HG02885 (cell line): ENCODE results near the gene MAP2K2.
"Not testable (repeated sequence)": the region's sequence is repeated elsewhere in the genome, so short reads cannot be mapped to it uniquely, and the experiment has no call there.

Experiments used
- ATAC-seq: cut with Tn5 transposase; IDR thresholded peaks from one replicate; pipeline ENCODE4 v1.9.1; 2021; ENCODE audit warnings: mild to moderate bottlenecking; ENCODE audit not compliant: unreplicated experiment, poor library complexity

MAP2K2 gene

DNA sequence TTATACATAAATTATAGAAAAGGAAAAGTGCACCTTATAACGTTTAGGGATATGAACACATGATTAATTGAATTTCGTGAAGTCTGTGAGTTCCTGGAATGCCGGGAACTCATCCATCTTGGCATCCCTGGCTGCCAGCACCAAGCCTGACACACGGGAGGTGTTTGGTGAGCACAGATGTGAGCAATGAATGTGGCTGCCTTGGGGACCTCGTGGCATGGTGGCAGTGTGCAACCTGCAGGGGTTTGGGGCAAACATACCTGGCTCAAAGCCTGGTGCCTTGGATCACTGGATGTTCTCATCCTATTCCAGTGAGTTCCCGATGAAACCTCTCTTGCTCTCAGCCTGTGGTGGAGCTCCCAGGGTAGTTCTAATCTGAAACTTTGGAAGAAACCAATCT is 10.4 kb upstream of the MAP2K2 start:
- no peak for ATAC-seq

DNA sequence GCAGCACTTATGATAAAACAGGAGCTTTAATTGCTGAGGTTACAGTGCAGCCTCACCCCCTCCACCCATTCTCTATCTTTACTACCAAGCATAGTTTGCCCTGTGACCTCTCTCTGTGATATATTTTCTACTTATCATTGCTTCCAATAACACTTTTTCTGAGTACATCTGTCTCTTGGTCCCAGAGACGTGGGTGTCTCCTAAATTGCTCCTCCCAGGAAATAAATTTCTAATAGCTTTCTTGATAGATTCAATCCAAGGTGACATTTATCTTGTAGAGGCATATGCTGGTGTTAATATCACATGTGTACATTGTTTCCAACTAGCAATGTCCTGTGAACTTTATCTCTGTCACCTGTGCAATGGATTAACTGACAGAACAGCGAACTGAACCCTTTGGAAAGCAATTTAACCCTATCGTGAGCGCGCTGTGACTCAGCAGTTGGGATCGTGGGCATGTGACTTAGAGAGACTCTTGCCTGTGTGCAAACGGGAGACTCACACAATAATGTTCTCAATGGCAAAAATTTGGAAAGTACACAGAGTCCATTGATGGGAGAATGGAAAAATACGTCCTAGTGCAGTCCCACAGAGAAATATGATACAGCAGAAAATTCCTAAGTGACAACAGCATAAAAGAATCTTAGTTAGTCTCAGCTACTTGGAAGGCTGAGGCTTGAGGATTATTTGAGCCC is 7.0 kb upstream of the MAP2K2 start:
- ATAC-seq: no peak

DNA sequence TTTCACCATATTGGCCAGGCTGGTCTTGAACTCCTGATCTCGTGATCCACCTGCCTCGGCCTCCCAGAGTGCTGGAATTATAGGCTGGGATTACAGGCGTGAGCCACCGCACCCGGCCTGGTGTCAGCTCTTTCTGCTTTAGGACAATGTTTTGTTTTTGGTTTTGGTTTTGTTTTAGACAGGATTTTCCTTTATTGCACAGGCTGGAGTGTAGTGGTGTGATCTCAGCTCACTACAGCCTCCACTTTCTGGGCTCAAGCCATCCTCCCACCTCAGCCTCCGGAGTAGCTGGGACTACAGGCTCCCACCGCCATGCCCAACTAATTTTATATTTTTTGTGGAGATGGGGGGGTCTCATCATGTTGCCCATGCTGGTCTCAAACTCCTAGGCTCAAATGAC is 5.1 kb upstream of the MAP2K2 start:
- ATAC-seq: not testable (repeated sequence)

DNA sequence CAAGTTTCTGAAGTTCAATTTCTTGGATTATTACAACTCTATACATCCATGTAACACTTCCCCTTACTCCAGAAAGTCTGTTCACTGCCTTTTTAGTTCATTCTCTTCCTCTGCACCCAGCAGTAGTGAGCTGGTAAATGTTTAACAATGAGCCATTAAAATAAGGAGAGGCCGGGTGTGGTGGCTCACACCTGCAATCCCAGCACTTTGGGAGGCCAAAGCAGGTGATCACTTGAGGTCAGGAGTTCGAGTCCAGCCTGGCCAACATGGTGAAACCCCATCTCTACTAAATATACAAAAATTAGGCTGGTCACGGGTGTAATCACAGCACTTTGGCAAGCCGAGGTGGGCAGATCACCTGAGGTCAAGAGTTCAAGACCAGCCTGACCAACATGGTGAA is 3.4 kb upstream of the MAP2K2 start:
- not testable (repeated sequence) for ATAC-seq

DNA sequence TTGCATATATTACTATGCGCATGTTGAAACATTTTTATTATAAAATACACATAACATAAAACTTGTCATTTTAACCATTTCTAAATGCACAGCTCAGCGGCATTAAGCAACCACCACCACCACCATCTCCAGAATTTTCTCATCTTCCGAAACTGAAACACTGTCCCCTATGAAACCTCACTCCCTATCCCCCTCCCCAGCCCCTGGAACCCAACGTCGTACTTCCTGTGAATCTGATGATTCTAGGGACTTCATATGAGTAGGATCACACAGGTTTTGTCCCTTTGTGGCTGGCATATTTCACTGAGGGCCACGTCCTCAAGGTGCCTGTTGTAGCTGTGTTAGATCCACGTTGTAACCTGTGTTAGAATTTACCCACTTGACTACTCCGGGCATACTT is 716 bp upstream of the MAP2K2 start:
- no peak for ATAC-seq

DNA sequence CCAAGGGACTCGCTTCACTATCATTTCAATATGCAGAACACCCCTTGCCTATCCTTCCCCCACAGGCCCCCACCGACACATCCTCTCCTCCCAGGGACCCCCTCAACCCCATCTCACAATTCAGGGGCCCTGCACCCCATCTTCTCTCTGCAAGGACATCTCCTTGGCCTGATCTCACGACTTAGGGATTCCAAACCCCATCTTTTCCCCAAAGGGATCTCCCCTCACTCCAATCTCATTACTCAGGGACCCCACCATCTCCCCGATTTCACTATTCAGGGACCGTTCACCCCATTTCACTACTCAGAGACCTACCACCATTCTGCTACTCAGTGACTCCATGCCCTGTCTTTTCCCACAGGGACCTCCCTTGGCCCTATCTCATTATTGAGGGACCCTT is 1.4 kb downstream of the MAP2K2 start:
- ATAC-seq: no peak

DNA sequence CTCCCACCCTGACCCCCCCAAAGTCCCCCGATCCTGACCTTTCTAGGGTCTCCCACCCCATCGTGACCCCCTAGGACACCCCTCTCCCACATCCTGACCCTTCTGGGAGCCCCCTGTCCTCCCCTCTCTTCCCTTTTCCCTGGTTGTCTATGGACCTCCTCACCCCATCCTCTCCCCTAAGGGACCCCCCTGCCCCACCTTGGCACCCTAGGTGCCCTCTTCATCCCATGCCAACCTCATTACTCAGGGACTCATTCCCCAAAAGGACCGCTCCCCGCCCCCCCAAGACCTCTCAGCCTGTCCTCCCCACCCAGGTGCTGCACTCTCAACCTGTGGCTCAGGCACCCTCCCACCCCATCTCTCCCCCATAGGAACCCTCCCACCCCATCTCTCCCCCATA is 2.1 kb downstream of the MAP2K2 start:
- ATAC-seq: no peak

DNA sequence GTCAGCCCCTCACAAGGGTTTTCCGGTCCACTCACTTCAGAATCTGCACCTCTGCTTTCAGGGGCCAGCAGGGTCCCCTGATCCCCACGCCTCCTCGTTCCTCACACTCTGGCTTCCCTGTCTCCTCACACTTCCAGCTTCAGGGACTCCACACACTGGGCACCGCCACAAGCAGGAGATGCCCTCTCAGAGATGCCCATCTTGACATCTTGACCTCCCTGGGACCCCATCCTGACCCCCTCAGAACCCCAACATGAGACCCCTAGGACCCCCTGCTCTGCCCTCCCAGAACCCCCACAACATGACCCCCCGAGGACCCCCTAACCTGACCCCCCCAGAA is 2.7 kb downstream of the MAP2K2 start:
- no peak for ATAC-seq

DNA sequence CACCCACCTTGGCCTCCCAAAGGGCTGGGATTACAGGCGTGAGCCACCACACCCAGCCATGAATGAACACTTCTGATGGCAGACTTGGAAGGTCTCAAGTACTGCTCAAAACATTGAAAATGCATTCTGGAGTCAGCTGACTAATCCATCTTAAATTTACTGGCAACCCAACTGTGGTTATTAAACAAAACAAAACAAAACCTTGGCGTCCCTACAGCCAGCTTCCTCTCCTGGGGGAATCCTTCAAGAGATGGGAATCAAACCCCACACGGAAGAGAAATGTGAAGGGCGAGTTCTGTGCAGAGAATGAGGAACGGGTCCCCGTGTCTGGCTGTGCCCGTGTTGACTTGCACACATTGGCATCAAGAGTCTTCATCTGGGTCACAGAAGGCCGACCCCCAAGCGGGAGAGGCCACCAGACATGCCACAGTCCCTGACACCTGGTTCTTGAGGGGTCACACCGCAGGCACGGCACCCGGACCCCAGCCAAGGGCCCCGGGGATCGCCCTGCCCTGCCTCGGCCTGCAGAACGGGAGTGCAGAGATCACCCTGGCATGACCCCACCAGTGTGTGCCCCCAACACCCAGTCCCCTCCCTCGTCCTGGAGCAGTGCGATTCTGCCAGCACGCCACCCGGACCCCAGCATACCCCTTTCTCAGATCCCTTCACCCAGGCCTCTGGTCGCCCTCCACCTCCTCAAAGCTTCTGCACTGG is 3.2 kb downstream of the MAP2K2 start:
- no peak for ATAC-seq

DNA sequence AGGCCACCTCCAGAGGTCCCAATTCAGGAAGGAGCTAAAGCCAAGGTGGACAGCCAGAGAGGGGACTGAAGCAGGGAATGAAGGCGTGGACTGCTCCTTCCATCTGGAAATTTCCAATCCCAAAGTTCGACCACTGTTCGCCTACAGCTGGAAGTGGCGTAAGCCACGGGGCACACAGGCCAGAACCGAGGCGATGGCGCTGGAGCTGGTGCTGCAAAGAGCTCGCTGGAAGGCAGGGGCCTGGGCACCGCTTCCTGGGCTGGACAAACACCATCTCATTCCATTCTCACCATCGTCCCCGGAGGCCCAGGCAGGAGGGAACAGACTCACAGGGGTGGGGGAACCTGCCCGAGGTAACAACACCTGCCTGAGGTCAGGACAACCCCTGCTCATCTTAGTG is 4.2 kb downstream of the MAP2K2 start:
- ATAC-seq: no peak

DNA sequence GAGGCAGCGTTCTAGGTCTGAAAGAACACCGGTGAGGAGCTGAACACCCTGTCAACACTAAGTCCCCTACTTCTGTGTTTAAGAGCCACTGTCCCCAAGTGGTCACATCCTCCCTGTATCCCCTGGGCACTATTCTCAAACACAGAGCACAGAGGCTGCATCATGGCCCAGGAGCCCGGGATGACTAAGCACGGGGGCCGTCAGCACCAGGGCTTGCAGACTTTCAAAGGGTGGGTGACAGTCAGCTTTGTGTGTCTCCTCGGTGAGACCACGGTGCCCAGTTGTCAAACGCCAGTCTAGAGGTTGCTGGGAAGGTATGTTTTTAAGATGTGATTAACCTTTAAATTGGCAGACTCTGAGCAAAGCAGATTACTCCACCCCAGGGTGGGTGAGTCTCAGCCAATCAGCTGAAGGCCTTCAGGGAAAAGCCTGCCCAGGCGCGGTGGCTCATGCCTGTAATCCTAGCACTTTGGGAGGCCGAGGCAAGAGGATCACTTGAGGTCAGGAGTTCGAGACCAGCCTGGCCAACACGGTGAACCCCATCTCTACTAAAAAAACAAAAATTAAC is 8.0 kb downstream of the MAP2K2 start:
- ATAC-seq: peak; percentile 25

DNA sequence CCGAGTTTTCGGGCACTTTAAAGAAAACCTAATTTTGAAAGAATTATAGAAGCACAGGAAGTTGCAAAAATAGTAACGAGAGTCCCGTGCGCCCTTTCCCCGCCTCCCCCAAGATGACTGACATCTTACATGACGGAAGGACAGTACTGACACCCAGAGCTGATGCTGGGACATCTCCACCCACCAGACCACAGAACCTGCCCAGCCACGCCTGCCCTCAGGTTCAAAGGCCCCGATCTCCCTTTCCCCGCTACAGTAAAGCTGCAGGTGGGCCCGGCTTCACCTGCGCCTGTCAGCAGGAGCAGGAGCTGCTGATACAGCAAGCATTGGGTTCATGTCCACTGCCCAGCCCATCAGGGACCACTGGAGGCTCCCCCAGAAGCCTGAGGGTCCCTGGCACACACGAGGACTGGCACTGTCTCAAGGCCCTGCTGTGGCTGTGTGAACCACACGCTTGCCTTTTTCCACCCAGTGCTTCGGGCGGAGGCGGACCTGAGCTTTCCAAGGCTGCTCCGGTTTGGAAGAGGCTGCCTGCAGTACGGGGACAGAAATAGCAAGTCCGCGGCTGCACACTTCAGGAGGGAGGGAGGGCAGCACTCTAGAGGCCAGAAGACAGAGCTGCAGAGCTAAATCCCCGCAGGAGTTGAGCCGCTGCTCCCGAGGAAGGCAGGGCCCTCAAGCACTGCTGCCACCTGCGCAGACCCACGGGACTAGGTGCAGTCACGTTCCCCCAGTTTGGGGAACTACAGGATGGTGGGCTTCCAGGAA is 8.7 kb downstream of the MAP2K2 start:
- peak; percentile 76 for ATAC-seq

DNA sequence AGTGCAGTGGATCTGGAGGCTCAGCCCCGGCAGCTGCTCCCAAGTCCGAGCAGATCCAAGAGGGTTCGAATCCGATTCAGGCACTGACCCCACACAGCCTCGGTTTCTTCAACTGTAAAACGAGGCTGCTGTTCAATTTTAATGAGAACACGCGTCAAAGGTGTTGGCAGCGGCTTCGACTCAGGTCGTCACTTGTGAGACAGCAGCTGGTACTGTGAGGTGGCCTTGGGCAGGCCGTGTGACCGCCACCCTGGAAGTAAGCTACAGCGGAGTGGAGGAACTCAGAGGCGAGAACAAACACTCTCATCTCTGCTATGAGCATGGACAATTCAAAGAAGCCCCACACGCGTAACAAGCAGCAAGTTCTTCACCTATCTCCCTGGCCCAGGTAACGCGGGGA is 9.7 kb downstream of the MAP2K2 start:
- ATAC-seq: no peak

DNA sequence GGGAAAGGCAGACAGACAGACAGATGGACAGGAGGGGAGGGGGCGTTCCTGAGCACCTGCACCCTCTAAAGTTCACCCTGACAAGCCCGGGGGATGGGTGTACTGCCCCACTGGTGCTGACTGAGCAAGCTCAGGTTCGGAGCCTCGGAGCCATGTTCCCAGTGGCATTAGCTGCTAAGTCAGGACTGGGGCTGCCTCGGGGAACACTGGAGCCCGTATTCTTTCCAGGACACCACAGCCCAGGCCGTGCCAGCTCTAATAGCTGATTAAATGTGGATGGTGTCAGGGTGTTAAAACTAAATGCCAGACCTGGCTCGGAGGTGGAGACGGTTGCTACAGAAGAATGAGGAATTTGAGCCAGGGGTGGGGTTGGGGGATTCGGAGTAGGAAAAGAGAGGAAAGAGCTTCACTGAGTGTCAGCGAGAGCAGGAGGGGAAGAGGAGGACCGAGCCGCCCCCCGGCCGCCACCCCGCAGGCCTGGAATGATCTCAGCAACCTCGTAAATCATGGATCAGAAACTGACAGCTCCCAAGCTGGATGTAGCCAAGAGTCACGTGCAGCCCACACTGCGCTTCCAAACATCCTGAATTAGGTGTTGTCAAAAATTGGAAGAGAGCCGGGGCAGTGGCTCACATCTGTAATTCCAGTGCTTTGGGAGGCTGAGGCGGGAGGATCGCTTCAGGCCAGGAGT is 10.4 kb downstream of the MAP2K2 start:
- ATAC-seq: no peak

DNA sequence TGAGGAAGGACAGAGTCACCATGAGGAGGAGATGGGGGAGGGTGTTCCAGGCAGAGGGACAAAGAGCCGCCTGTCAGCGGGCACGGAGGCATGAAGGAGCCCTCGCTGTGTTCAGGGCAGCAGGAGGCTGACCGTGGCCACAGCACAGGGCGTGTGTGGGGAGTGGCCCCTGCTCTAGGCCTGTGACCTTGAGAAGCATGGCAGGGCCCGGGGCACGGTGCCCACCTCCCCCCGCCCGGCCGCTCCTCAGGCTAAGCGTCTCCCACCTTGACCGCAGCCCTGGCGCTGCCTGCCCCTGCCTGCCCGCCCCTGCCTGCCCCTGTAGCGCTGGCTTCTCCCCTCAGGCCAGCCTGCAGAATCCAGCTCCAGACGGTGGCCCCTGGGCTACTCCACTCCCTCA is 11.6 kb downstream of the MAP2K2 start:
- ATAC-seq: no peak

DNA sequence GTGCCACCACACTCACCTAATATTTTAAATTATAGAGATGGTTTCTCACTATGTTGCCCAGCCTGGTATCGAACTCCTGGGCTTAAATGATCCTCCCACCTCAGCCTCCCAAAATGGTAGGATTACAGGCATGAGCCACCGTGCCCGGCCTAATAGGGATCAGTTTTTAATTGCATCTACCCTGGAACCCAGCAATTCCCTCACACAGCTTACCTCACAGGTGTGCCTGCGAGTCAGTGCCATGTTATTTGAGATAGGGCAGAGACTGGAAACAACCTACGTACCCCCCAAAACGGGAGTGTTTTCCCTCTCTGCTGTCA is 14.3 kb downstream of the MAP2K2 start:
- ATAC-seq: no peak

DNA sequence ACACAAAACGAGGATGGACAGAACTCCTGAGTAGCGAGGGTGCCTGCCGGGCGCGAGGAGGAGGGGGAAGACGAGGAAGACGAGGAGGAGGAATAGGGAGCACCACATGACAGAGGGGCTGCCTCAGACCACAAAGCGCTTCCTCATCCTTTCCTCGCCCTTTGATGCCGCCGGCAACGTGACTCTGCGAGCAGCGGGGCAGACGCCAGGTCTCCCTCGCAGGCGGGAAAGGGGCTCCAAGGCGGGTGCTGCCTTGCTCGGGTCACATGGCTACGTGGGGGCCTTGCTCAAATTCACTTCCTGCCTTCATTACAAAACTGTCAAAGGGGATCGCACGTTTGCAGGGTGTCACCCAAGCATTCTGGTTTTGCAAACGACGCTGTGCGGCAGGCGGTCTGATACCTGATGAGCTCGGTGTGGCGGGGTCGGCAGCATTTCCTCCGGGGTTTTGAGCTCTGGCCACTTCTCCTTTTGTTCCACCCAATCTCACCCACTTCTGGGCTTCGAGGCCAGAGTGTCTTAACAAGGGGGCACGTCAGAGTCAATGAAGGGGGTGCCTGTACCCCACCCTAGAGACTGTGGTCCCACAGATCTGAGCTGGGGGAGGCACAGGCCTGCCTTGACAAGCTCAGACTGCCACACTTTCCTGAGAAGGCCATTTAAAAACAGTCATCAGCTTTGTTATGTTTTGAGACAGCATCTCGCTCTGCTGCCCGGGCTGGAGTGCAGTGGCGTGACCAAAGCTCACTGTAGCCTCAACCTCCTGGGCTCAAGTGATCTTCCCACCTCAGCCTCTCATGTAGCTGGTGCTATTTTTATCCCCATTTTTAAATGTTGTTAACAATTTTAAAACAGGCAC is 14.9 kb downstream of the MAP2K2 start:
- ATAC-seq: peak; percentile 62

DNA sequence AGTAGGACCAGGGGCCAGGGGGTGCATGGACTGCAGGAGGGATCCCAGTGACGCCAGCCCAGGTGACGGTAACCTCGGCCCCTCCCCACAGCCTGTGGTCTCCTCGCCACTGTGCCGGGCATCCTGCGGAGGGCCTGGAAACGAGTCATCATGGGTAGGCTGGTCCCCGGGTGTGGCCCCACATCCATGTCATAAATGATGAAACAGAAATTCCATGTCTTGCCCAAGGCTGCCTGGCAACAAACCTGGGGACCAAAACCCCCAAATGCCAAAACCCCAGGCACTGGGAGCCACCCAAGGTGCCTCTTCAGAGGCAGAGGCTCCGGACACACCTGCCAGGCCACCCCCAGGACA is 20.9 kb downstream of the MAP2K2 start:
- ATAC-seq: no peak

DNA sequence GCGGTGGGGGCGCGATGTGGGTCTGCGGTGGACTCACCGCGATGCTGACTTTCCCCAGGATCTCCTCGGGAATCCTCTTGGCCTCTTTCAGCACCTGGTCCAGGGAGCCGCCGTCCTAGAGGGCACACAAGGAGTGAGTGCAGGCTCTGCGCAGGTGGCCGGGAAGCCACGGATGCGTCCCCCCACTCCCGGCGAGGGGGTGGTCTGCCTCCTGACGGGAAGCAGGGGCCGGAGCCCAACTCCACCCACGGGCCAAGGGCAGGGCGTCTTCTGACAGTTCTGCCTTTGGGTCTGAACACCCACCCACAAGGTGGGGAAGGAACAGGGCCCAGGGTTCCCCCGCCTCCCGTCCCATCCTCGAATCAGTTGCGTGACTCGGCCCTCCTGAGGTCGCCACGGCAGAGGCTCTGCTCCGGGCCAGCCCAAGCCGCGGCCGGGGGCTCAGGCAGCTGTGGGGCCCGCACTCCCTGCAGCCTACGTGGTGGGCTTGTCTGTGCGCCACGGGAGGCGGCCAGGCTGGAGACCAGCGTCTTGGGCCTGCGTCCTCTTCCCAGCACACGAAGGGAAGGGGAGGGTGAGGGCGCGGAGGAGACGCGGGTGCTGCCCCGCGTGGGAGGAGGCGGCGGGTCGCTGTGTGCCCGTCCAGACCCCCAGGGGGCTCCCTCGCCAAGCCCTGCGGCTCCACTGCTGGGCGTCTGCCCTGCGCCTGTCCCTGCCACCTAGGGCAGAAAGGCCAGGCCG is 21.4 kb downstream of the MAP2K2 start:
- no peak for ATAC-seq

DNA sequence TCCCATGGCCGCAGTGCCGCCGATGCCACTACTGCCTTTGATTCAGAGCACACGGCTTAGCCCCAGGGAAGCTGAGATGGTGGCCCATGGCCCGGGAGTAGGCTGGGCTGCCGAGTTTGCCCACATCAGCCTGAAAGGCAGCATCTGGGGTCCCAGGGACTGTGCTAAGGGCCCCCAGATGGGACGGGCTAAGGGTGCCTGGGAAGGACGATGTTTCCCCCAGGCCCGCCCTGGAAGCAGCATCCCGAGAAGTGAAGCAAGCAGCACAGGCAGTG is 22.5 kb downstream of the MAP2K2 start:
- ATAC-seq: no peak
